ENCODE results near the gene DCANP1. TPM values are rescaled to one million over a fixed set of nuclear protein-coding genes. Genes with fewer than 3 reads are reported as not detected.

DCANP1 gene
- total and polyA plus RNA-seq, 9 of the 15 experiments (the other 6 are each of a cell fraction or from before 2014, with no cell fraction given): not detected

- TF ChIP-seq, protein P1, sequence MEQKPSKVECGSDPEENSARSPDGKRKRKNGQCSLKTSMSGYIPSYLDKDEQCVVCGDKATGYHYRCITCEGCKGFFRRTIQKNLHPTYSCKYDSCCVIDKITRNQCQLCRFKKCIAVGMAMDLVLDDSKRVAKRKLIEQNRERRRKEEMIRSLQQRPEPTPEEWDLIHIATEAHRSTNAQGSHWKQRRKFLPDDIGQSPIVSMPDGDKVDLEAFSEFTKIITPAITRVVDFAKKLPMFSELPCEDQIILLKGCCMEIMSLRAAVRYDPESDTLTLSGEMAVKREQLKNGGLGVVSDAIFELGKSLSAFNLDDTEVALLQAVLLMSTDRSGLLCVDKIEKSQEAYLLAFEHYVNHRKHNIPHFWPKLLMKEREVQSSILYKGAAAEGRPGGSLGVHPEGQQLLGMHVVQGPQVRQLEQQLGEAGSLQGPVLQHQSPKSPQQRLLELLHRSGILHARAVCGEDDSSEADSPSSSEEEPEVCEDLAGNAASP (IDR thresholded peaks at IDR 0.05): no peak
- TF ChIP-seq KDM5B (IDR thresholded peaks at IDR 0.05; ENCODE audit: insufficient replicate concordance, low read depth, low read length) (no peak), DMBX1 (CRISPR knock-in tag; IDR thresholded peaks at IDR 0.05; ENCODE audit: borderline replicate concordance) (no peak), ZBTB17 (CRISPR knock-in tag; IDR thresholded peaks at IDR 0.05) (peak; percentile 37; the same call in 1 of the 2 replicates), ILK (tag; IDR thresholded peaks at IDR 0.05; ENCODE audit: borderline replicate concordance, low read depth) (no peak), CREM (IDR thresholded peaks at IDR 0.05; ENCODE audit: low read depth) (peak; percentile 45; the same call in 1 of the 2 replicates), HOXB6 (CRISPR knock-in tag; IDR thresholded peaks at IDR 0.05; ENCODE audit: borderline replicate concordance) (no peak), HDAC1 (IDR thresholded peaks at IDR 0.05) (peak in 1 of 2 experiments; percentile 57; a peak in 1 of 4 replicates), ZFP1 (CRISPR knock-in tag; IDR thresholded peaks at IDR 0.05) (no peak), SIN3A (IDR thresholded peaks at IDR 0.05; ENCODE audit: borderline replicate concordance in 2 of 2, control insufficient read depth in 1 of 2, low read depth in 2 of 2, low read length in 2 of 2) (no peak), ARID2 (IDR thresholded peaks at IDR 0.05) (no peak), COPS2 (conservative IDR thresholded peaks at IDR 0.05) (no peak), ZC3H4 (CRISPR knock-in tag; IDR thresholded peaks at IDR 0.05; ENCODE audit: borderline replicate concordance) (no peak), NONO (IDR thresholded peaks at IDR 0.05; ENCODE audit: low read depth in 2 of 2, low read length in 1 of 2) (no peak), NCOA1 (IDR thresholded peaks at IDR 0.05; ENCODE audit: low read depth) (peak; percentile 50; the same call in 1 of the 2 replicates), RHOXF2B (CRISPR knock-in tag; conservative IDR thresholded peaks at IDR 0.05) (no peak)
- TF ChIP-seq, protein P2, sequence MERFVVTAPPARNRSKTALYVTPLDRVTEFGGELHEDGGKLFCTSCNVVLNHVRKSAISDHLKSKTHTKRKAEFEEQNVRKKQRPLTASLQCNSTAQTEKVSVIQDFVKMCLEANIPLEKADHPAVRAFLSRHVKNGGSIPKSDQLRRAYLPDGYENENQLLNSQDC (CRISPR knock-in tag; IDR thresholded peaks at IDR 0.05): no peak
- TF ChIP-seq, protein P3, sequence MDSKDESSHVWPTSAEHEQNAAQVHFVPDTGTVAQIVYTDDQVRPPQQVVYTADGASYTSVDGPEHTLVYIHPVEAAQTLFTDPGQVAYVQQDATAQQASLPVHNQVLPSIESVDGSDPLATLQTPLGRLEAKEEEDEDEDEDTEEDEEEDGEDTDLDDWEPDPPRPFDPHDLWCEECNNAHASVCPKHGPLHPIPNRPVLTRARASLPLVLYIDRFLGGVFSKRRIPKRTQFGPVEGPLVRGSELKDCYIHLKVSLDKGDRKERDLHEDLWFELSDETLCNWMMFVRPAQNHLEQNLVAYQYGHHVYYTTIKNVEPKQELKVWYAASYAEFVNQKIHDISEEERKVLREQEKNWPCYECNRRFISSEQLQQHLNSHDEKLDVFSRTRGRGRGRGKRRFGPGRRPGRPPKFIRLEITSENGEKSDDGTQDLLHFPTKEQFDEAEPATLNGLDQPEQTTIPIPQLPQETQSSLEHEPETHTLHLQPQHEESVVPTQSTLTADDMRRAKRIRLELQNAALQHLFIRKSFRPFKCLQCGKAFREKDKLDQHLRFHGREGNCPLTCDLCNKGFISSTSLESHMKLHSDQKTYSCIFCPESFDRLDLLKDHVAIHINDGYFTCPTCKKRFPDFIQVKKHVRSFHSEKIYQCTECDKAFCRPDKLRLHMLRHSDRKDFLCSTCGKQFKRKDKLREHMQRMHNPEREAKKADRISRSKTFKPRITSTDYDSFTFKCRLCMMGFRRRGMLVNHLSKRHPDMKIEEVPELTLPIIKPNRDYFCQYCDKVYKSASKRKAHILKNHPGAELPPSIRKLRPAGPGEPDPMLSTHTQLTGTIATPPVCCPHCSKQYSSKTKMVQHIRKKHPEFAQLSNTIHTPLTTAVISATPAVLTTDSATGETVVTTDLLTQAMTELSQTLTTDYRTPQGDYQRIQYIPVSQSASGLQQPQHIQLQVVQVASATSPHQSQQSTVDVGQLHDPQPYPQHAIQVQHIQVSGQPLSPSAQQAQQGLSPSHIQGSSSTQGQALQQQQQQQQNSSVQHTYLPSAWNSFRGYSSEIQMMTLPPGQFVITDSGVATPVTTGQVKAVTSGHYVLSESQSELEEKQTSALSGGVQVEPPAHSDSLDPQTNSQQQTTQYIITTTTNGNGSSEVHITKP (IDR thresholded peaks at IDR 0.05; ENCODE audit: partially characterized antibody): no peak
- TF ChIP-seq, protein P4, sequence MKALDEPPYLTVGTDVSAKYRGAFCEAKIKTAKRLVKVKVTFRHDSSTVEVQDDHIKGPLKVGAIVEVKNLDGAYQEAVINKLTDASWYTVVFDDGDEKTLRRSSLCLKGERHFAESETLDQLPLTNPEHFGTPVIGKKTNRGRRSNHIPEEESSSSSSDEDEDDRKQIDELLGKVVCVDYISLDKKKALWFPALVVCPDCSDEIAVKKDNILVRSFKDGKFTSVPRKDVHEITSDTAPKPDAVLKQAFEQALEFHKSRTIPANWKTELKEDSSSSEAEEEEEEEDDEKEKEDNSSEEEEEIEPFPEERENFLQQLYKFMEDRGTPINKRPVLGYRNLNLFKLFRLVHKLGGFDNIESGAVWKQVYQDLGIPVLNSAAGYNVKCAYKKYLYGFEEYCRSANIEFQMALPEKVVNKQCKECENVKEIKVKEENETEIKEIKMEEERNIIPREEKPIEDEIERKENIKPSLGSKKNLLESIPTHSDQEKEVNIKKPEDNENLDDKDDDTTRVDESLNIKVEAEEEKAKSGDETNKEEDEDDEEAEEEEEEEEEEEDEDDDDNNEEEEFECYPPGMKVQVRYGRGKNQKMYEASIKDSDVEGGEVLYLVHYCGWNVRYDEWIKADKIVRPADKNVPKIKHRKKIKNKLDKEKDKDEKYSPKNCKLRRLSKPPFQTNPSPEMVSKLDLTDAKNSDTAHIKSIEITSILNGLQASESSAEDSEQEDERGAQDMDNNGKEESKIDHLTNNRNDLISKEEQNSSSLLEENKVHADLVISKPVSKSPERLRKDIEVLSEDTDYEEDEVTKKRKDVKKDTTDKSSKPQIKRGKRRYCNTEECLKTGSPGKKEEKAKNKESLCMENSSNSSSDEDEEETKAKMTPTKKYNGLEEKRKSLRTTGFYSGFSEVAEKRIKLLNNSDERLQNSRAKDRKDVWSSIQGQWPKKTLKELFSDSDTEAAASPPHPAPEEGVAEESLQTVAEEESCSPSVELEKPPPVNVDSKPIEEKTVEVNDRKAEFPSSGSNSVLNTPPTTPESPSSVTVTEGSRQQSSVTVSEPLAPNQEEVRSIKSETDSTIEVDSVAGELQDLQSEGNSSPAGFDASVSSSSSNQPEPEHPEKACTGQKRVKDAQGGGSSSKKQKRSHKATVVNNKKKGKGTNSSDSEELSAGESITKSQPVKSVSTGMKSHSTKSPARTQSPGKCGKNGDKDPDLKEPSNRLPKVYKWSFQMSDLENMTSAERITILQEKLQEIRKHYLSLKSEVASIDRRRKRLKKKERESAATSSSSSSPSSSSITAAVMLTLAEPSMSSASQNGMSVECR (CRISPR knock-in tag; IDR thresholded peaks at IDR 0.05): no peak
Observed at GRCh38 chr5:135481387-135481786, 34.2 kb upstream of the DCANP1 start (continued).
